Islet precursor cell (in vitro differentiated cells): Measurements from ENCODE around the gene NAV3.

ENCODE experiments used
- DNase-seq: peaks from one replicate; pipeline ENCODE4 v3.0.0-alpha.2; 2018

Gene NAV3

GRCh38 chr12:77995436-77996167, 164.9 kb downstream of the NAV3 start:
- DNase-seq = no peak

DNA sequence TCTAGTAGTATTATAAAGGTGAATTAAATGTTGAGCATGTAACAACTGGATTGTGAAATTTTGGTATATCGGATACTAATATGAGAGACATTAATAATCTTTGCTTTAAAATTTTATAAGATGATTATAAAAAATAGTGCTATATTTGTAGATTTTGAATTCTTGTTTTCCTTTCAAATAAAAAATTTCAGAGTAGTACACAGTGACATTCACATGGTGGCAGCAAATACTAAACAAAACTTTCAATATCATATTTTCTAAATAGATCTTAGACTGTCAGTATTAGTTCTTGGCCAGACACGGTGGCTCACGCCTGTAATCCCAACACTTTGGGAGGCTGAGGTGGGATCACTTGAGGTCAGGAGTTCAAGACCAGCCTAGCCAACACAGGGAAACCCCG, 166.0 kb downstream of the NAV3 start:
- DNase-seq = no peak

DNA sequence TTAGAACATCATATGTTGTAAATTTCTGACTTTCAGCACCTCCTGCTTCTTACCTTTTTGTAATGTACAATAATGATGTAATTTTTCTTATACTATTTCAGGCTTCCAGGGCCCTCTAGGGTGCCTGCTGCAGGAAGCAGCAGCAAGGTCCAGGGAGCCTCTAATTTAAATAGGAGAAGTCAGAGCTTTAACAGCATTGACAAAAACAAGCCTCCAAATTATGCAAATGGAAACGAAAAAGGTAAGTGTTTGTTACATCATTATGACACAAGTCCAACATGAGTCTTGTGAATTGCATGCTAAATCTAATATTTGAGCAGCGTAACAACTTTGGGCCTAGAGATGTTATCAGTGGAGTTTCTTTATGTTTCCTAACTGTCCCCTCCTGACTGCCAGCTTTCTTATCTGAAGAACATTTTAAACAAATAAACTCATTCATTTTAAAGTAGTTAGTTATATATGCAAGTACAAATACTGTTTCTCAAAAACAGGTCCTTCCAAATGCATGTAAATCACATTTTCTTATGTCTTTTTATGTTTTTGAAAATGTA, 167.6 kb downstream of the NAV3 start:
- no peak for DNase-seq

GRCh38 chr12:77999074-77999715, 168.5 kb downstream of the NAV3 start:
- no peak for DNase-seq

- no peak for DNase-seq
These were observed 172.2 kb downstream of the NAV3 start for GRCh38 chr12:78002878-78003277.

DNA sequence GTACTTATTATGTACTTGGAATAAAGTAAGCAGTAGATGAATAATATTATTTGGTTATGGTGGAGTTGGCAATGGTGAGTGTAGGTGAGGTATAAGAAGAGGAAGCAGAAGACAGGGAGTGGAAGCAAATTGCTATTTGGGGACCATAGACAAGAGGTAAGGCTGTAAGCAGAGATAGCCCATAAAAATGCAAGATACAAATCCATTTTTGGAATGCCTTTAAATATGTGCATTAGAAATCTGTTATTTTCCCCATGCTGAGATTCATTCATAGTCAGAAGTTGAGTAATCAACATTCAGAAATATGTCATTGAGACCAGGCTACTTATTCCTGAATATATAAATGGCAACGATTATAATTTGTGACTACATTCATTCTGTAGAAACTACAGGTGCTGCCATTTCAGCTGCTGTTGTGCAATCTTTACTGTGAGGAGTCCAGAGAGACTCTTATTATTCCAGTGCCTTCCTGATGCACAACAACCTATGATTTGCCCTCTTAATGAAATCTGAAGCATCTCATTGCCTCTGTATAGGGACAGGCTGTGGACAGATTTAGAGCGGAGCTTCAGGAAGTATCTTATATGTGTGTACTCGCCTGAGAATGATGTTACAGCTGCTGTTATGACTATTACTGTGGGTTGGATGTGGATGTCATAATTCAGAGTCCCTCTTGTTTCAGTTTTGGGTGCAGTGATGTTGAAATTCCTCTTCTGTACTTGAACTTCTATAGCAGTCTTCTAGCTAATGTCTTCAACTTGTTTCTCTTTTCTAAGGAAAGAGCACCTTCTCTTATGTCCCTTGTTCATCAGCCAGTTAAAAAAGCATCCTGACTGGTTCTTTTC, 173.8 kb downstream of the NAV3 start:
- no peak for DNase-seq

DNA sequence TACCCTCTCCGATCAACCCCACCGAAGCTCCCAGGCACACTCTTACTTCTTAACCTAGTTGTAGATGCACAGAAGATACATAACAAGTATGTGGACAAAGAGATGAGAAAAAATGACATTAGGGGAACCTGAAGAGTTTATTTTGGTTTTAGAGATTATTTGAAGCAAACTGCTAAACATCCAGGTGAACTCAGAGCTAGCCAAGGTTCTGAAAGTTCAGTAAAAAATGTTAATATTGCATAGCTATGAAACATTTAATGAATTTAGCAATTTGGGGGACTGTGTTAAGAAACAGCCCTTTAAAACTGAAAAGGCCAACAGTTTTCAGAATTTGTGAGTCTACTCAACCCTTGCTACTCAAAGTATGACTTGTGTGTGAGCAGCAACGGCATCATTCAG, 174.4 kb downstream of the NAV3 start:
- DNase-seq = no peak

GRCh38 chr12:78007173-78007572, 176.5 kb downstream of the NAV3 start:
- DNase-seq = no peak

DNA sequence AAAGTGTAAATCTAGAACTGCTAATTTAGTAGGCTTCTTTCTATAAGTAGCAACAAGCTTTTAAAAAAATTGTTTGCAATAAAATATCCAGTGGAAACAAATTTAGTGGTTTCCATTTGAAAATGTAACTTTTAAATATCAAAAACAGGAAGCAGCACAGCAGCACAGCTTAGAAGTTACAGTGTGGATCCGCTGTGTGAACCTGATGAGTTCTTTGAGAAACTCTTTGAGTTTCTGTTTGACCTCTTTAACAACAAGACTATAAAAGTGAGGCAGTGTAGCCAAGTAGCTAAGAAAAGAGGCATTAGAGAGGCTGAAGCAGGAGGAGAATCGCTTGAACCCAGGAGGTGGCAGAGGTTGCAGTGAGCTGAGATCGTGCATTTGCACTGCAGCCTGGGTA, 178.3 kb downstream of the NAV3 start:
- no peak for DNase-seq

DNA sequence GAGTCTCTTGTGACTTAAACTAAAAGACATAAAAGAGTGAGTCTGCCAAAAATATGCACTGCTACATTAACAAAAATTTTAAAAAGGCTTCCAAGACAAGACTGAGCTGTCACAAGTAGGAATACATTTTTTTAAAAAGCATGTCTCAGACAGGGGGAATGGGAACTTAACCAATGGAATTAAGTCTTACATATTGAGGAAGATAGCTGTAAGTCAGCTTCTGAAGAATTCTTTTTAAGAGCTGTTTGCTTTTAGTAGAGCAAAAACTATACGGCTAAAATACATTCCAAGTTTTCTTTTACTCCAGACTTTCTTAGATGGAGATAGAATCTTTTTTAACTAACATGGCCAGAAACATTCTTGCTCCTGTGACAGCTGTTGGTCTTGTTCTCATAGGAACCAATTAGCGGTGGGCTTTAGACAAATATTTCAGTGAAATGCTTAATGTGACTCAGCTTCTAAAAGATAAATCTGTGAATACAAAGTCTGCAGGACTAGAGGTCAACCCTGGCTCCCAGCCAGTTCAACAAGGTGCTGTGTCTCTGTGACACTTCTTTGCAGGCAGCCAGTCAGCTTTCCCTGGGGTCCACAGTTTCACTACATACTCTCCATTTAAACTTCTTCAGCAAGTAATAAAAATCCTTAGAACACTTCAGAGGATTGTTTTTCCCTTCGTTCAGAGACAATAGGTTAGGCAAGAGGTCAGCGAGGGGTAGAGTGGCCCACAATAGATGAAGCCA, 187.6 kb downstream of the NAV3 start:
- no peak for DNase-seq

GRCh38 chr12:78018939-78019338, 188.2 kb downstream of the NAV3 start:
- DNase-seq = no peak

DNA sequence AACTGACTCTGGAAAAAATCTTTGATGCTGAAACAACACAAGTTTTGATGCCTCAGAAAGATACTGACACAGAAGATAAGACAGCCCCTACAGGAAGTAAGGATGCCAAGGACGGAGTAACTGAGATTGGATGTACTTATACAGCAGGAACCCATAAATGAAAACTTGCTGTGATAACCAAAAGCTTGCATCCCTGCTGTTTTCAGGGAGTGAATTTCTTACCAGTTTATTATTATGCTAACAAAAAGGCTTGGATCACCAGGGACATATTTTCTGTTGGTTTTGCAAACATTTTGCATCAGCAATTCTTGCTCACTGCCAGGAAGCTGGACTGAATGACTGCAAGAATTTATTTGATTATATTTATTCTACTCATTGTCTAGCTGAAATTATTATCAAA, 197.7 kb downstream of the NAV3 start:
- DNase-seq = no peak

- no peak for DNase-seq
These were observed 203.3 kb downstream of the NAV3 start for GRCh38 chr12:78034025-78034424.

GRCh38 chr12:78035901-78036606, 205.4 kb downstream of the NAV3 start:
- peak; percentile 56 for DNase-seq

- no peak for DNase-seq
These were observed 206.2 kb downstream of the NAV3 start for GRCh38 chr12:78036874-78037273.

DNA sequence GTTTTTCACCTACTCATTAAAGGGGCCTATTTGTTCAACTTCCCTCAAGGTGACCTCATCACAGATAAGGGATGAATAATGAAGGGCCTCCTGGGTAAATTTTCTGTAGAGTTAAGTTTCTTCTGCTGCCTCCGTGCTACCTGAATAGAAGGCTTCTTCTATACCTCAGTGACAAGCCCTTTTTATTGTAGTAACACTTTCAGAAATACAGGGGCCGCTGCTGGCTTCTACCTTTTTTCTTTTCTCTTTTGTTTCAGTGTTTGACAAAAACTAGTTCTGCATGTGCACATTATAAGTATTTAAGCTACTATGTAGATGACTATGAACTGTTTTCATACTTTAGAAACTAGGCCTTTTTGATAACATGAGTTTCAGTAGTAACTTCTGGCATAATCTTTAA, 207.0 kb downstream of the NAV3 start:
- no peak for DNase-seq

- DNase-seq = no peak
These were observed 207.8 kb downstream of the NAV3 start for GRCh38 chr12:78038541-78038940.

DNA sequence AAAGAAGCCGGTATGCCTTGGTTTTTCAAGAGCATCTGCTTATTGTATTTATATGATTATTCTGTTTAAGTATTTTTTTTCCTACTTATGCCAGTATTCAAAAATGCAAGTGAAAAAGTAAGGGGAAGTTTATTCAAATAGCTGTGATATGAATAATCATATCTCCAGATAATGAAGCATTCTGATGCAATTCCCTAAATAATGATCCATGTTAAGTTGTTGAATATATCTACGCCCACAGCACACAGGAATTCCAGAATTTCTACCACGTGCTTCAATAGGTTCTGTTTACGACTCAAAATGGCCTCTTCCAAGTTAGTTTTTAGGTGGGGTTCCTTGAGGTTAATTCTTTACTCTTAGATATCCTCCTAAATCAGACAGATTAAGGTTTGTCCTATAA, 208.3 kb downstream of the NAV3 start:
- DNase-seq = no peak

DNA sequence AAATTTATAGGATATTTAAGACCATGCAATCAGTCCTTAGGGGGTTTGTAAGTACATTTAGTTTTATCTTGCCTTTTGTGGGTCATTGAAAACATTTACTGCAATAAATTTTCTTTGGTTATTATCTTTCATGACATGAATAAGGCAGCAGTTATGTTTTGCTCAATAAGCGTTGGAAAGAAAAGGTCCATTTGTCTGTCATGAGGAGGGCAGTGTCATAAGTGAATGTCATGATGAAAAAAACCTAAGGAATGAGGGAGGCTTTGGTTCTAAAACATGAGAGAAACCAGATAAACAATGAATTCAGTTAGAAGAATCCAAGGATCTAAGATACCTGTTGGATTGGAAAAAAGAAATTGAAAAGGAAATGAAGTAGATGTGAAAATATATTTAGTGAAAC, 209.4 kb downstream of the NAV3 start:
- no peak for DNase-seq

GRCh38 chr12:78050790-78051189, 220.1 kb downstream of the NAV3 start:
- no peak for DNase-seq

- DNase-seq = no peak
These were observed 224.9 kb downstream of the NAV3 start for GRCh38 chr12:78055545-78055944.

GRCh38 chr12:78057075-78057474, 226.4 kb downstream of the NAV3 start:
- DNase-seq = no peak
